Stimulated activated CD8-positive, alpha-beta memory T cell treated with anti-CD3 and anti-CD28 coated beads, Interleukin-4, amount 100 ng/mL, for 24 hours (primary cell): ENCODE results near the gene KLHL33.
"Not testable (repeated sequence)": the region's sequence is repeated elsewhere in the genome, so short reads cannot be mapped to it uniquely, and the experiment has no call there.

ENCODE experiments used
- DNase-seq: peaks from one replicate; pipeline ENCODE4 v3.0.0-alpha.2; 2020; ENCODE audit warnings: low read depth

Gene KLHL33

GRCh38 chr14:20435582-20436362 lies at the start of gene KLHL33:
Gene KLHL33 (minus strand): TSS chr14:20436166. CDS start chr14:20435811, 355 bp downstream.
- no peak for DNase-seq

- DNase-seq, result no peak
Observed at GRCh38 chr14:20482382-20482781, 46.4 kb upstream of the KLHL33 start.

GRCh38 chr14:20478894-20479293 lies 42.9 kb upstream of the KLHL33 start:
- DNase-seq, result no peak

- no peak for DNase-seq
Observed at GRCh38 chr14:20477211-20477876, 41.4 kb upstream of the KLHL33 start.

- no peak for DNase-seq
Observed at GRCh38 chr14:20476776-20477175, 40.8 kb upstream of the KLHL33 start.

- DNase-seq, result no peak
Observed at GRCh38 chr14:20472536-20473169, 36.7 kb upstream of the KLHL33 start.

- DNase-seq, result no peak
Observed at GRCh38 chr14:20470603-20470901, 34.6 kb upstream of the KLHL33 start.

GRCh38 chr14:20469890-20470602 lies 34.1 kb upstream of the KLHL33 start:
- DNase-seq, result peak; percentile 9

- DNase-seq, result peak; percentile 76
Observed at GRCh38 chr14:20469242-20469889, 33.4 kb upstream of the KLHL33 start, which contains the start of gene PNP. Gene PNP (plus strand): TSS chr14:20469406. CDS start chr14:20469525, 119 bp downstream.

GRCh38 chr14:20468764-20469241 lies 32.8 kb upstream of the KLHL33 start:
- no peak for DNase-seq

GRCh38 chr14:20461225-20462141 lies 25.5 kb upstream of the KLHL33 start, which contains the start of gene PIP4P1:
Gene PIP4P1 (minus strand): TSS chr14:20461434. CDS start chr14:20461325, 109 bp downstream.
- DNase-seq, result peak; percentile 98

GRCh38 chr14:20460458-20461224 lies 24.7 kb upstream of the KLHL33 start:
- DNase-seq, result peak; percentile 28

- DNase-seq, result no peak
Observed at GRCh38 chr14:20458031-20458789, 22.2 kb upstream of the KLHL33 start.

- DNase-seq, result no peak
Observed at GRCh38 chr14:20456971-20457370, 21.0 kb upstream of the KLHL33 start.

GRCh38 chr14:20455355-20456300 lies 19.7 kb upstream of the KLHL33 start:
- peak; percentile 14 for DNase-seq

- DNase-seq, result peak; percentile 92
Observed at GRCh38 chr14:20454516-20455354, 18.8 kb upstream of the KLHL33 start, which contains the start of the genes APEX1 and OSGEP. Gene APEX1 (plus strand): TSS chr14:20455226. CDS start chr14:20455646, 420 bp downstream. Gene OSGEP (minus strand): TSS chr14:20454812. CDS start chr14:20454683, 129 bp downstream.

GRCh38 chr14:20452831-20453230 lies 16.9 kb upstream of the KLHL33 start:
- not testable (repeated sequence) for DNase-seq
